SK-N-SH (cell line): Measurements from ENCODE around the gene C3orf33. TPM values are rescaled to one million over a fixed set of nuclear protein-coding genes. Genes with fewer than 3 reads are reported as not detected.

Experiments
- CTCF ChIA-PET: fragments of 300-600, 350-600 bp; formaldehyde crosslinking; extraction: SDS; loops from one replicate; lab custom pipeline; 2021; lab: Yijun Ruan, JAX
- POLR2A ChIA-PET: fragments of 350-600 bp; sonication (Branson Sonifier 250); formaldehyde crosslinking; extraction: SDS; loops from one replicate; lab custom pipeline; 2020; ENCODE audit warnings: antibody characterized with exemption, inconsistent platforms; lab: Yijun Ruan, JAX
- DNase-seq: peaks from one replicate; pipeline ENCODE4 v3.0.0; 2012
- H2AFZ ChIP-seq: fragments of 200-600 bp; sonication (generic); 2 replicates; pipeline ENCODE4 v1.8.1; 2016; ENCODE audit warnings: antibody characterized with exemption, mild to moderate bottlenecking, low read depth
- H3F3A ChIP-seq: fragments of 200-600 bp; sonication (generic); replicated peaks from 2 replicates; pipeline ENCODE3; 2016; ENCODE audit warnings: antibody characterized with exemption, mild to moderate bottlenecking; ENCODE audit not compliant: insufficient read depth
- H3K27ac ChIP-seq, 2 experiments: fragments of 200-500 bp in 1 of 2; fragments of 200-600 bp in 1 of 2; sonication (Bioruptor generic) in 1 of 2; sonication (generic), shearing (Covaris generic) in 1 of 2; 2 replicates each; pipeline versions ENCODE4 v1.5.1 to v1.6.1; 2014 to 2016; ENCODE audit warnings: low read depth in 2 of 2, inconsistent platforms in 1 of 2, low read length in 1 of 2, mild to moderate bottlenecking in 1 of 2, mixed read lengths in 1 of 2
- H3K27me3 ChIP-seq: fragments of 200-600 bp; sonication (generic), shearing (Covaris generic); 2 replicates; pipeline ENCODE4 v1.6.1; 2016; ENCODE audit warnings: mixed run types; ENCODE audit not compliant: insufficient read depth
- H3K36me3 ChIP-seq, 2 experiments: fragments of 200-500 bp in 1 of 2; fragments of 200-600 bp in 1 of 2; sonication (Bioruptor generic) in 1 of 2; sonication (generic) in 1 of 2; replicated peaks in 1 of 2; 2 replicates each; pipeline versions ENCODE3 to v1.5.1; 2014 to 2016; ENCODE audit warnings: low read length in 1 of 2, mild to moderate bottlenecking in 1 of 2; ENCODE audit not compliant: insufficient read depth in 2 of 2, control insufficient read depth in 1 of 2
- H3K4me1 ChIP-seq, 2 experiments: fragments of 200-500 bp in 1 of 2; fragments of 200-600 bp in 1 of 2; sonication (Bioruptor generic) in 1 of 2; sonication (generic), shearing (Covaris generic) in 1 of 2; 2 replicates each; pipeline versions ENCODE4 v1.5.1 to v1.6.1; 2014 to 2016; ENCODE audit warnings: low read depth in 1 of 2, low read length in 1 of 2, mixed run types in 1 of 2; ENCODE audit not compliant: insufficient read depth in 2 of 2, control insufficient read depth in 1 of 2
- H3K4me2 ChIP-seq: fragments of 200-600 bp; sonication (generic), shearing (Covaris generic); 2 replicates; pipeline ENCODE4 v1.6.1; 2017; ENCODE audit warnings: mixed run types
- H3K4me3 ChIP-seq, 2 experiments: fragments of 200-500 bp in 1 of 2; fragments of 200-600 bp in 1 of 2; sonication (Bioruptor generic) in 1 of 2; sonication (generic), shearing (Covaris generic) in 1 of 2; 2 replicates each; pipeline versions ENCODE4 v1.5.1 to v1.8.1; 2014 to 2016; ENCODE audit warnings: low read depth in 2 of 2, inconsistent platforms in 1 of 2, low read length in 1 of 2, mild to moderate bottlenecking in 1 of 2, mixed read lengths in 1 of 2, moderate library complexity in 1 of 2
- H3K79me2 ChIP-seq: fragments of 200-600 bp; sonication (generic); 2 replicates; pipeline ENCODE4 v1.8.1; 2017; ENCODE audit warnings: mild to moderate bottlenecking; ENCODE audit not compliant: insufficient read depth
- H3K9ac ChIP-seq: fragments of 200-600 bp; sonication (generic); 2 replicates; pipeline ENCODE4 v1.6.1; 2017; ENCODE audit warnings: mixed run types
- H3K9me2 ChIP-seq: fragments of 200-600 bp; sonication (generic); 2 replicates; pipeline ENCODE4 v1.6.1; 2017; ENCODE audit warnings: mixed run types
- H3K9me3 ChIP-seq: fragments of 200-600 bp; sonication (generic); 2 replicates; pipeline ENCODE4 v1.6.1; 2017; ENCODE audit warnings: mixed run types, mild to moderate bottlenecking, moderate library complexity
- H4K20me1 ChIP-seq: fragments of 200-600 bp; sonication (generic); 2 replicates; pipeline ENCODE4 v1.6.1; 2017; ENCODE audit warnings: mild to moderate bottlenecking, mixed run types; ENCODE audit not compliant: insufficient read depth
- CHD2 ChIP-seq: fragments of 150-350 bp; IDR thresholded peaks from 2 replicates; pipeline ENCODE4 v1.6.1; 2018; ENCODE audit warnings: low read length; ENCODE audit not compliant: partially characterized antibody
- EP300 ChIP-seq, 2 experiments: IDR thresholded peaks; 2 replicates each; pipeline versions ENCODE4 v1.4.0 to v1.6.1; 2012; ENCODE audit warnings: borderline replicate concordance in 1 of 2, low read depth in 1 of 2, low read length in 1 of 2
- FOXM1 ChIP-seq: IDR thresholded peaks from 2 replicates; pipeline ENCODE4 v1.4.0; 2012; ENCODE audit warnings: low read depth, mild to moderate bottlenecking
- GATA2 ChIP-seq: sonication (generic); formaldehyde crosslinking; IDR thresholded peaks from 2 replicates; pipeline ENCODE4 v1.5.0; 2020; ENCODE audit warnings: mild to moderate bottlenecking, missing genetic modification reagents
- NFIC ChIP-seq: IDR thresholded peaks from 2 replicates; pipeline ENCODE4 v1.4.0; 2012; ENCODE audit warnings: borderline replicate concordance
- RAD21 ChIP-seq: IDR thresholded peaks from 2 replicates; pipeline ENCODE4 v1.6.1; 2012; ENCODE audit warnings: mild to moderate bottlenecking, low read length
- RCOR1 ChIP-seq: fragments of 150-350 bp; IDR thresholded peaks from 2 replicates; pipeline ENCODE4 v1.6.1; 2017; ENCODE audit warnings: antibody characterized with exemption, low read length
- RFX5 ChIP-seq: IDR thresholded peaks from 2 replicates; pipeline ENCODE4 v1.6.1; 2012; ENCODE audit warnings: mild to moderate bottlenecking, improper control_type of control experiment, low read length
- SIN3A ChIP-seq: IDR thresholded peaks from 2 replicates; pipeline ENCODE4 v1.6.1; 2012; ENCODE audit warnings: low read depth, mild to moderate bottlenecking, low read length, moderate library complexity, borderline replicate concordance
- TCF12 ChIP-seq: IDR thresholded peaks from 2 replicates; pipeline ENCODE4 v1.4.0; 2012
- YY1 ChIP-seq: IDR thresholded peaks from 2 replicates; pipeline ENCODE4 v1.4.0; 2012; ENCODE audit warnings: low read depth, mild to moderate bottlenecking
- WGBS: methylation state at CpG from one replicate; pipeline ENCODE4 v1.1.6; 2017; ENCODE audit warnings: low lambda C conversion rate; 5-methylcytosine and 5-hydroxymethylcytosine counted together
- polyA plus RNA-seq, 3 experiments: library from polyadenylated mRNA; depleted of rRNA; stranded (reverse); fragments of >200 nt; gene quantifications; 2 replicates each; pipeline ENCODE4 v1.2.3, GENCODE V29; 2012
- TF ChIP-seq, protein P1 (sequence below): IDR thresholded peaks from 2 replicates; pipeline ENCODE4 v1.4.0; 2012; ENCODE audit warnings: low read depth
- TF ChIP-seq, protein P2 (sequence below): IDR thresholded peaks from 2 replicates; pipeline ENCODE4 v1.4.0; 2012; ENCODE audit warnings: low read depth, borderline replicate concordance
- TF ChIP-seq, protein P3 (sequence below): IDR thresholded peaks from 2 replicates; pipeline ENCODE4 v1.6.1; 2012; ENCODE audit warnings: mild to moderate bottlenecking, low read depth, low read length, moderate library complexity
- TF ChIP-seq, protein P4 (sequence below): fragments of 150-350 bp; IDR thresholded peaks from 2 replicates; pipeline ENCODE4 v1.6.1; 2016; ENCODE audit warnings: mild to moderate bottlenecking, low read depth, low read length
- TF ChIP-seq, protein P5 (sequence below): fragments of 150-350 bp; IDR thresholded peaks from 2 replicates; pipeline ENCODE4 v1.6.1; 2017; ENCODE audit warnings: antibody characterized with exemption, low read length, low read depth, borderline replicate concordance

The C3orf33 gene
- polyA plus RNA-seq, 1 of the 3 experiments (the other 2 are of a cell fraction): 2.9 TPM

DNA sequence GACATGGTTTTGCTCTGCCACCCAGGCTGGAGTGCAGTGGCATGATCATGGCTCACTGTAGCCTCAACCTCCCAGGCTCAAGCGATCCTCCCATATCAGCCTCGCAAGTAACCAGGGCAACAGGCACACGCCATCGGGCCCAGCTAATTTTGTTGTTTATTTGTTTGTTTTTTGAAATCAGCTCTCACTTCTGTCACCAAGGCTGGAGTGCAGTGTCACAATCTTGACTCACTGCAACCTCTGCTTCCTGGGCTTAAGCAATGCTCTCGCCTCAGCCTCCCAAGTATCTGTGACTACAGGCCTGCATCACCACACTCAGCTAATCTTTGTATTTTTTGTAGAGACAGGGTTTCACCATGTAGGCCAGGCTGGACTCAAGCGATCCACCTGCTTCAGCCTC is 35.0 kb downstream of the C3orf33 start:
- Histone ChIP-seq H3K4me2 (no peak overlapping the region), H3K27ac (no peak overlapping the region), H3F3A (no peaks in the 10 kb centered on the region), H4K20me1 (no peaks in the 10 kb centered on the region), H3K79me2 (no peaks in the 10 kb centered on the region), H3K27me3 (no peaks in the 10 kb centered on the region), H3K9me2 (no peaks in the 10 kb centered on the region), H3K9me3 (no peaks in the 10 kb centered on the region), H3K4me1 (no peaks in the 10 kb centered on the region), H2AFZ (no peak overlapping the region), H3K4me3 (no peak overlapping the region), H3K36me3 (peaks cover 2 to 8% of the 10 kb centered on the region in 2 experiments), H3K9ac (no peak overlapping the region)
- WGBS: 97% methylated on average over 6 of the region's 6 CpGs
- POLR2A ChIA-PET: no interaction called here
- DNase-seq: no peak
- CTCF ChIA-PET: interaction anchor here (1.8 to 1.9 kb wide), 2 partner anchors 35 kb away, joined by 5 to 6 read pairs; partner anchors contain the start of gene C3orf33
- no peak for TF ChIP-seq YY1
- TF ChIP-seq EP300 (IDR thresholded peaks at IDR 0.05; ENCODE audit: borderline replicate concordance in 1 of 2, low read depth in 1 of 2, low read length in 1 of 2): no peak
- TF ChIP-seq, protein P1, sequence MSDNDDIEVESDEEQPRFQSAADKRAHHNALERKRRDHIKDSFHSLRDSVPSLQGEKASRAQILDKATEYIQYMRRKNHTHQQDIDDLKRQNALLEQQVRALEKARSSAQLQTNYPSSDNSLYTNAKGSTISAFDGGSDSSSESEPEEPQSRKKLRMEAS: no peak
- no peak for TF ChIP-seq RAD21
- TF ChIP-seq NFIC: no peak
- no peak for TF ChIP-seq FOXM1
- TF ChIP-seq, protein P2, sequence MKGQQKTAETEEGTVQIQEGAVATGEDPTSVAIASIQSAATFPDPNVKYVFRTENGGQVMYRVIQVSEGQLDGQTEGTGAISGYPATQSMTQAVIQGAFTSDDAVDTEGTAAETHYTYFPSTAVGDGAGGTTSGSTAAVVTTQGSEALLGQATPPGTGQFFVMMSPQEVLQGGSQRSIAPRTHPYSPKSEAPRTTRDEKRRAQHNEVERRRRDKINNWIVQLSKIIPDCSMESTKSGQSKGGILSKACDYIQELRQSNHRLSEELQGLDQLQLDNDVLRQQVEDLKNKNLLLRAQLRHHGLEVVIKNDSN: no peak
- TF ChIP-seq CHD2: no peak
- TF ChIP-seq, protein P3, sequence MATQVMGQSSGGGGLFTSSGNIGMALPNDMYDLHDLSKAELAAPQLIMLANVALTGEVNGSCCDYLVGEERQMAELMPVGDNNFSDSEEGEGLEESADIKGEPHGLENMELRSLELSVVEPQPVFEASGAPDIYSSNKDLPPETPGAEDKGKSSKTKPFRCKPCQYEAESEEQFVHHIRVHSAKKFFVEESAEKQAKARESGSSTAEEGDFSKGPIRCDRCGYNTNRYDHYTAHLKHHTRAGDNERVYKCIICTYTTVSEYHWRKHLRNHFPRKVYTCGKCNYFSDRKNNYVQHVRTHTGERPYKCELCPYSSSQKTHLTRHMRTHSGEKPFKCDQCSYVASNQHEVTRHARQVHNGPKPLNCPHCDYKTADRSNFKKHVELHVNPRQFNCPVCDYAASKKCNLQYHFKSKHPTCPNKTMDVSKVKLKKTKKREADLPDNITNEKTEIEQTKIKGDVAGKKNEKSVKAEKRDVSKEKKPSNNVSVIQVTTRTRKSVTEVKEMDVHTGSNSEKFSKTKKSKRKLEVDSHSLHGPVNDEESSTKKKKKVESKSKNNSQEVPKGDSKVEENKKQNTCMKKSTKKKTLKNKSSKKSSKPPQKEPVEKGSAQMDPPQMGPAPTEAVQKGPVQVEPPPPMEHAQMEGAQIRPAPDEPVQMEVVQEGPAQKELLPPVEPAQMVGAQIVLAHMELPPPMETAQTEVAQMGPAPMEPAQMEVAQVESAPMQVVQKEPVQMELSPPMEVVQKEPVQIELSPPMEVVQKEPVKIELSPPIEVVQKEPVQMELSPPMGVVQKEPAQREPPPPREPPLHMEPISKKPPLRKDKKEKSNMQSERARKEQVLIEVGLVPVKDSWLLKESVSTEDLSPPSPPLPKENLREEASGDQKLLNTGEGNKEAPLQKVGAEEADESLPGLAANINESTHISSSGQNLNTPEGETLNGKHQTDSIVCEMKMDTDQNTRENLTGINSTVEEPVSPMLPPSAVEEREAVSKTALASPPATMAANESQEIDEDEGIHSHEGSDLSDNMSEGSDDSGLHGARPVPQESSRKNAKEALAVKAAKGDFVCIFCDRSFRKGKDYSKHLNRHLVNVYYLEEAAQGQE: no peak
- TF ChIP-seq TCF12: no peak
- no peak for TF ChIP-seq SIN3A
- TF ChIP-seq, protein P4, sequence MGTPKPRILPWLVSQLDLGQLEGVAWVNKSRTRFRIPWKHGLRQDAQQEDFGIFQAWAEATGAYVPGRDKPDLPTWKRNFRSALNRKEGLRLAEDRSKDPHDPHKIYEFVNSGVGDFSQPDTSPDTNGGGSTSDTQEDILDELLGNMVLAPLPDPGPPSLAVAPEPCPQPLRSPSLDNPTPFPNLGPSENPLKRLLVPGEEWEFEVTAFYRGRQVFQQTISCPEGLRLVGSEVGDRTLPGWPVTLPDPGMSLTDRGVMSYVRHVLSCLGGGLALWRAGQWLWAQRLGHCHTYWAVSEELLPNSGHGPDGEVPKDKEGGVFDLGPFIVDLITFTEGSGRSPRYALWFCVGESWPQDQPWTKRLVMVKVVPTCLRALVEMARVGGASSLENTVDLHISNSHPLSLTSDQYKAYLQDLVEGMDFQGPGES: no peak
- TF ChIP-seq RCOR1: no peak
- TF ChIP-seq, protein P5, sequence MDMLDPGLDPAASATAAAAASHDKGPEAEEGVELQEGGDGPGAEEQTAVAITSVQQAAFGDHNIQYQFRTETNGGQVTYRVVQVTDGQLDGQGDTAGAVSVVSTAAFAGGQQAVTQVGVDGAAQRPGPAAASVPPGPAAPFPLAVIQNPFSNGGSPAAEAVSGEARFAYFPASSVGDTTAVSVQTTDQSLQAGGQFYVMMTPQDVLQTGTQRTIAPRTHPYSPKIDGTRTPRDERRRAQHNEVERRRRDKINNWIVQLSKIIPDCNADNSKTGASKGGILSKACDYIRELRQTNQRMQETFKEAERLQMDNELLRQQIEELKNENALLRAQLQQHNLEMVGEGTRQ: no peak
- no peak for TF ChIP-seq RFX5
- TF ChIP-seq GATA2 (CRISPR knock-in tag): no peak
- TF ChIP-seq, all 33 proteins: peak for 0
